ENCODE results near the gene CLOCK. TPM values are rescaled to one million over a fixed set of nuclear protein-coding genes. Genes with fewer than 3 reads are reported as not detected.

Gene CLOCK
- 4.2 and 5.5 TPM in 2 replicates for polyA plus RNA-seq (2012; rRNA removed)
- polyA plus RNA-seq (2012; cell fraction: cytosol; rRNA removed), result 5.5 and 6.4 TPM in 2 replicates
- polyA plus RNA-seq (2012; cell fraction: nucleus; rRNA removed), result 7.1 and 10.6 TPM in 2 replicates

- Histone ChIP-seq H3K4me1 (ENCODE audit: control insufficient read depth in 1 of 2, insufficient read depth in 2 of 2, low read depth in 1 of 2, low read length in 1 of 2) (peaks cover 10% of the 10 kb centered on the region in 2 experiments), H3K4me3 (ENCODE audit: low read depth in 2 of 2, low read length in 1 of 2) (peak within 1 kb of the TSS; percentile 78 to 81), H3K27ac (ENCODE audit: low read depth in 2 of 2, low read length in 1 of 2) (peak within 1 kb of the TSS; percentile 93 to 98), H3K36me3 (replicated peaks in 1 of 2; ENCODE audit: control insufficient read depth in 1 of 2, insufficient read depth in 2 of 2, low read length in 1 of 2) (no peaks in the 10 kb centered on the region), H3K9me2 (no peaks in the 10 kb centered on the region), H2AFZ (ENCODE audit: low read depth) (peak within 1 kb of the TSS; percentile 95), H4K20me1 (ENCODE audit: insufficient read depth) (peaks cover 4% of the 10 kb centered on the region; the same call in 1 of the 2 replicates), H3K4me2 (peak within 1 kb of the TSS; percentile 87), H3K27me3 (ENCODE audit: insufficient read depth) (no peaks in the 10 kb centered on the region), H3K79me2 (ENCODE audit: insufficient read depth) (peaks cover 33% of the 10 kb centered on the region), H3K9ac (peak within 1 kb of the TSS; percentile 89), H3K9me3 (no peaks in the 10 kb centered on the region), H3F3A (replicated peaks; ENCODE audit: insufficient read depth) (peaks cover 49% of the 10 kb centered on the region)
- ChIA-PET CTCF (interaction anchor here (1.4 to 1.7 kb wide), 2 partner anchors 68 to 201 kb away, joined by 4 to 5 read pairs; partner anchors contain the start of gene SRD5A3), POLR2A (interaction anchor here (0.7 to 2.2 kb wide), 5 partner anchors 150 to 393 kb away, joined by 3 to 7 read pairs (median 5); partner anchors contain the start of gene EXOC1)
- TF ChIP-seq SIN3A (IDR thresholded peaks at IDR 0.05; ENCODE audit: borderline replicate concordance, low read depth, low read length), result peak; percentile 59; the same call in 1 of the 2 replicates
- TF ChIP-seq EP300 (IDR thresholded peaks at IDR 0.05; ENCODE audit: borderline replicate concordance in 1 of 2, low read depth in 1 of 2, low read length in 1 of 2), result peak; percentile 9 to 12; a peak in 2 of 4 replicates
- TF ChIP-seq TAF1 (IDR thresholded peaks at IDR 0.05; ENCODE audit: borderline replicate concordance, low read depth, low read length), result peak; percentile 17; the same call in 1 of the 2 replicates
- TF ChIP-seq RCOR1 (IDR thresholded peaks at IDR 0.05; ENCODE audit: low read length), result no peak
- TF ChIP-seq MXI1 (IDR thresholded peaks at IDR 0.05; ENCODE audit: low read depth, low read length), result 0 out of 2 replicates have a peak, but pooled peaks have one; percentile 10
- 0 out of 2 replicates have a peak, but pooled peaks have one; percentile 8 for TF ChIP-seq YY1 (IDR thresholded peaks at IDR 0.05; ENCODE audit: low read depth)
- TF ChIP-seq NRF1 (IDR thresholded peaks at IDR 0.05; ENCODE audit: low read depth, low read length), result peak; percentile 75
- TF ChIP-seq NFIC (IDR thresholded peaks at IDR 0.05; ENCODE audit: borderline replicate concordance), result no peak
- peak; percentile 48 for TF ChIP-seq POLR2AphosphoS5 (IDR thresholded peaks at IDR 0.05; ENCODE audit: low read depth, low read length)
- TF ChIP-seq SMC3 (IDR thresholded peaks at IDR 0.05; ENCODE audit: low read depth, low read length), result no peak
- TF ChIP-seq TEAD4 (IDR thresholded peaks at IDR 0.05; ENCODE audit: borderline replicate concordance, insufficient read depth), result no peak
- TF ChIP-seq TCF12 (IDR thresholded peaks at IDR 0.05), result peak; percentile 1; the same call in 1 of the 2 replicates
- TF ChIP-seq CTCF (IDR thresholded peaks at IDR 0.05), result peak; percentile 45
- DNase-seq, result peak; percentile 93
- WGBS (ENCODE audit: low lambda C conversion rate), result 0% methylated on average over 15 of the region's 71 CpGs
Measured at GRCh38 chr4:55546756-55547465, at the start of gene CLOCK. Gene CLOCK (minus strand): TSS chr4:55546909. CDS start chr4:55482785, 64,124 bp downstream.

GRCh38 chr4:55592014-55592413 is 45.3 kb upstream of the CLOCK start, which contains the start of gene PDCL2:
Gene PDCL2 (minus strand): TSS chr4:55592245. CDS start chr4:55592109, 136 bp downstream.
- H3K27me3 ChIP-seq (ENCODE audit: insufficient read depth), result no peaks in the 10 kb centered on the region
- ChIA-PET POLR2A (no interaction called here), CTCF (no interaction called here)
- TF ChIP-seq CTCF (IDR thresholded peaks at IDR 0.05), result no peak
- no peak for TF ChIP-seq ELF1 (IDR thresholded peaks at IDR 0.05)
- TF ChIP-seq IRF3 (IDR thresholded peaks at IDR 0.05; ENCODE audit: low read depth, low read length), result no peak
- TF ChIP-seq YY1 (IDR thresholded peaks at IDR 0.05; ENCODE audit: low read depth), result no peak
- no peak for TF ChIP-seq FOSL2 (IDR thresholded peaks at IDR 0.05; ENCODE audit: borderline replicate concordance, low read depth)
- no peak for TF ChIP-seq FOXM1 (IDR thresholded peaks at IDR 0.05; ENCODE audit: low read depth)
- no peak for TF ChIP-seq JUND (IDR thresholded peaks at IDR 0.05)
- TF ChIP-seq SMC3 (IDR thresholded peaks at IDR 0.05; ENCODE audit: low read depth, low read length), result no peak
- no peak for TF ChIP-seq TEAD4 (IDR thresholded peaks at IDR 0.05; ENCODE audit: borderline replicate concordance, insufficient read depth)
- no peak for TF ChIP-seq POLR2AphosphoS5 (IDR thresholded peaks at IDR 0.05; ENCODE audit: low read depth, low read length)
- TF ChIP-seq RAD21 (IDR thresholded peaks at IDR 0.05; ENCODE audit: low read length), result no peak

More at GRCh38 chr4:55592014-55592413, 45.3 kb upstream of the CLOCK start, which contains the start of gene PDCL2:
- WGBS (ENCODE audit: low lambda C conversion rate), result 86% methylated on average over 14 of the region's 24 CpGs
- H3K27ac ChIP-seq (ENCODE audit: low read depth in 2 of 2, low read length in 1 of 2), result no peak within 1 kb of the TSS
- H3K9me2 ChIP-seq, result no peaks in the 10 kb centered on the region
- H3K4me3 ChIP-seq (ENCODE audit: low read depth in 2 of 2, low read length in 1 of 2), result no peak within 1 kb of the TSS
- H2AFZ ChIP-seq (ENCODE audit: low read depth), result no peak within 1 kb of the TSS
- H3K4me1 ChIP-seq (ENCODE audit: control insufficient read depth in 1 of 2, insufficient read depth in 2 of 2, low read depth in 1 of 2, low read length in 1 of 2), result no peaks in the 10 kb centered on the region
- no peaks in the 10 kb centered on the region for H3K9me3 ChIP-seq
- DNase-seq, result no peak
- no peaks in the 10 kb centered on the region for H4K20me1 ChIP-seq (ENCODE audit: insufficient read depth)
- no peaks in the 10 kb centered on the region for H3F3A ChIP-seq (replicated peaks; ENCODE audit: insufficient read depth)
- no peak within 1 kb of the TSS for H3K9ac ChIP-seq
- H3K4me2 ChIP-seq, result no peak within 1 kb of the TSS
- no peaks in the 10 kb centered on the region for H3K36me3 ChIP-seq (replicated peaks in 1 of 2; ENCODE audit: control insufficient read depth in 1 of 2, insufficient read depth in 2 of 2, low read length in 1 of 2)
- H3K79me2 ChIP-seq (ENCODE audit: insufficient read depth), result no peaks in the 10 kb centered on the region
